Activated naive CD4-positive, alpha-beta T cell treated with anti-CD3 and anti-CD28 coated beads, Interleukin-2, amount 50 U/mL, for 16 hours (primary cell): ENCODE measurements around the gene RAB30.

Experiments
- DNase-seq: peaks from one replicate; pipeline ENCODE4 v3.0.0-alpha.2; 2020

The RAB30 gene

DNA sequence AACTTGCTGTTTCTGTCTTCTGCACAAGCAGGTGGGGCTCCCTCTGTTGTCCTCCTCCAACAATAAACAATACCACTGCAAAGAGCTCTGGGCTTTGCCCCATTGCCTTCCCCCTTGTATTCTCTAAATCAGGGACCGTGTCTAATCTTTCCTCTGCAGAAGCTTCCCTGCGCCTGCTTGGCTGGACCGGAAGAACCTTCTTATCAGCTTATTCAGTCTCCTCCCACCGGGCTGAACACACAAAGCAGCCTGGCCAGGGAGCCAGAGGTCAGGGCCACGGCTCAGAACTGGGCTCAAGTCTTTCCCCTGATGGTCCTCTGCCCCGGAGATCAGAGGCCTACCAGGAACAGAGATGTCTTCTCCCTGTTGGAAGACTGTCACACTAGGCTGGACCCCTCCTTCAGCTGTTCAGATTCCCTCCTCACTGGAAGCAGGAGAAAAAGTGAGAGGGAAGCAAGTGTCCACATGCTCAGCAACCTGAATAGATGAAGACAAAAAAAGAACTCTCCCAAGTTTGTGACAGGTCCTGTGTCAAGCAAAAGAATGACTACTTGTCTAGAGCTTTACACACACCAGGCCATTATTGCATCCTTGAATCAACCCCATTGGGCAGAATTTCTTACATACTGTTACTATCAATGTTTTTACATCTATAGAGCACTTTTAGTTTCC lies 63.7 kb downstream of the RAB30 start:
- DNase-seq = no peak

DNA sequence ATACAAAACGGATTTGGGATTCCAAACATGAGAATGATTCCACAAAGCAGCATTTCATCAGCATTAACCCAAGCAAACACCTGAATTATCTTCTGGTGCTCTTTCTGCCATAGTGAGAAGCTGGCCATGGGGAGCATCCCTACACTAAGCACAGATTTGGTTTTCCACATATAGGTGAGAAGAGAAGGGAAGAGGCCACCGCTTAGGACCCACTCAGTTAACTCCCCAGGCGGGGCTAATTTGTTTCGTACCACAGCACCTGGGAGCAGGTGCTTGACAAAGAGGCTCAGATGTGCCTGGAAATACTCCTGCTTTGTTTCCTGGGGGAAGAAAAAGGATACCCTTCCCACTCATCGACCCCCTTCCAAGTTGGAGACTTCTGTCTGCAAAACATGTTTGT lies 64.2 kb downstream of the RAB30 start:
- no peak for DNase-seq

DNA sequence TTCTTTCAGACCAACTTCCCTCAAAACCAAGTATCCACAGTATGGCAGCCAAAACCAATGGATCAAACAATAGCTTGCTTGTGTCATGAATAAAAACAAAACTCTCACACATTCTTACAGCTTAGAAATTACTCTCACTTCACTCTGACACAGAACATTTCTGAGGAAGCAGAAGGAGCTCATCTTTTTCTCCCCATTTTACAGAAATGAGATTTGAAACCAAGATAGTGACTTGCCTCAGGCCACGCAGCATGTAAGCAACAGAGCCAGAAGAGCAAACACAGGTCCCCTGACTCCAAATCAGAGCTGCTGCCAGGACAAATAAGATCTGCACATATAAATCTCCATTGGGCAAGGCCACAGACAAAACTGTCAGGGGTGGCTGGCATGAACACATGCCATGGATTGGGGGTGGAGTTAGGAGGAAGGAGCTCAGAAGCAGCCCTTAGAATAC lies 64.8 kb downstream of the RAB30 start:
- DNase-seq = no peak

DNA sequence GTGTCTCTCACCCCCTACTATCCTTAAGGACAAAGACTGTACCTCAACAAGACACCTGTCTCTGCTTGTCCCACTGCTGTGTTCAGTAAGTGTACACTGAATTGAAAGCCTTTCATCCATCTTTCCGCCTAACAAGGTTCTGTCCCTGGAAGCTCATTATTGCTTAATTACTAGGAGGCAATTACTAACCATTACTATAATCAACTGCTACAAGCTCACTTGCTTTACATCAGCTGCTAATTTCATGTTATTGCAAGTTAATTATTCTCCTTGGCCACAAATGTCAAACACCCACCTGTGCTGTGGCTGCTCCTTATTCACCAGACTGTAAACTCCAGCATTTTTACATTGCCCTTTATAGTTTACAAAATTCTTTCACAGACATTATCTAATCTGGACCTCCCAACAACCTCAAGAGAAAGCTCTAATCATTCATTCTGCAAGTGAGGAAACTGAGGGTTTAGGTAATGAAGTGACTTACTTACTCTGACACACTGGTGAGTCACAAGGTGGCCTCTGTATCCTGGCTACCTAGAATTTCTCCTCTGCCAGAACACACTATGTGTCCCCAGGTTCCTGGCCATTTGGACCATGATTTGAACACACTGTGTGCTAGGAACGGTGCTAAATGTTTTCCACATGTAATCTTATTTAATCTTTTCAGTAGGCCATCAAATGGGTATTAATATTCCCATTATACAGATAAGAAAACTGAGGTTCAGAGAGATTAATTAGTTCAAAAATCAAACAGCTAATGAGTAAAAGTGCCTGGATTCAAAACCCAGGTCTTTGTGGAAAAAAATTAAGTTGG lies 66.7 kb downstream of the RAB30 start:
- DNase-seq = no peak

- no peak for DNase-seq
Observed at GRCh38 chr11:83002522-83002921, 69.2 kb downstream of the RAB30 start.

DNA sequence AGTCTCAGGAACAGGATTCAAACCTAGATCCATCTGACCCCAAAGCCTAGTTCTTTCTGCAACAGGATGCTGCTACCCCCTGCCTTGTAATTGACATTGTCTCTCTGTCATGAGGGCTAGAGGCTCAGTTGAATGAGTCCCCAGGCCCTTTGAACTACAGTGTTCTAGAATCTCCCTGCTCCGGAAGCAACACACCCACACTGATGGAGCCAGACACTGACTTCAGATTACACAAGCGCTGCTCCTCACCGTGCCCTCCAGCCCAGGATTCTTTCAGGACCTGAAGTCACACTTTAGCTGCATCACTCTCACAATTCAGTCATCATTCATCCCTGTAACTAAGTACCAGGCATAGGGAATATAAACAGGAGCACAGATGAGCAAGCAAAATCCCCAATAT lies 69.6 kb downstream of the RAB30 start:
- DNase-seq = peak; percentile 29

DNA sequence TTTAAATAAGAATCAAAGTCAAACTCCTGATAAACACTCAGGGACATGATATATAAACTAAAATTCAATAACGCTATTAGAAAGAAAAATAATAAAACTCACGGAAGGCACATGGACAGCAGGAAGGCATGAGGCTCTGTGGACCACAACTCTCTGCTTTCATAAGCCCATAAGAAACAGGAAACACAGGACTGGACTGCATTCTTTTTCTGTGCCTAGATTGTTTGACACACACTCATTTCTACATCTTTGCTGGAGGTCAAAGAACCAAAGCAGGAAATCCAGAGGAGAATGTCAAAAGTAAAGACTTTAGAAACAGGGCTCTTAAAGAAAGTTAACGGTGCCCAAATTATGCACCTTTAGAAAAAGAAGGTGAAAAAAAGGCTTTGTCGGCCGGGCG lies 71.3 kb downstream of the RAB30 start:
- no peak for DNase-seq

- DNase-seq = no peak
Observed at GRCh38 chr11:82999232-82999631, 72.5 kb downstream of the RAB30 start.

GRCh38 chr11:82998697-82999096 lies 73.0 kb downstream of the RAB30 start:
- no peak for DNase-seq

DNA sequence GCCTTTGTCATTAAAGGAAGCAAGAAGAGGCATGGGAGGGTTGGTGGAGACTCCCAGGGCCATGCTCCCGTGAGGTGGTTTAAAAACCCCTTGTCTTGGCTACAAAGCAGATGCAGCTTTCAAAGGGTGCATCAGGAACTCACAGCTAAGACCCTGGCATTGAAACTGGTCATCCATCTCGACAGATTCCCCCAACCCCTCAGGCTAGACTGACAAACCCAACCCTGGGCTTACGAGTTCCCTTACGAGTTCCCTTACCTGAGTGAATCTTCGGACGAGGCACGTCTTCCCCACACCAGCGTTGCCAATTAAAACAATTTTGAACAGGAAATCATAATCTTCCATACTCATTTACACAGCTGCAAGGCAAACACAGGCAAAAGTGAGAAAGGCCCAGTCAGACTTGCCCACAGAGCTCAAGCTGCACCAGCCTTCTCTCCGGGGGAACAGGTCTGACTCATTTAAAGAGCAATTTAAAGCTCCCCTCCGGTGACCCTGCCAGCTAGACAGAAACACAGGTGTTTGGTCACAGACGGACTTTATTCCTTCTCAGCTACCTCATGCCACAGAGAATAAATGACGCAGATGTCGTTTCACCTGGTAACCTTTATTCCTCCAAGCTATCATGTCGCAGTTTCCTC lies 74.6 kb downstream of the RAB30 start:
- no peak for DNase-seq

- no peak for DNase-seq
Observed at GRCh38 chr11:82995754-82996398, 75.8 kb downstream of the RAB30 start.

- DNase-seq = no peak
Observed at GRCh38 chr11:82995235-82995634, 76.5 kb downstream of the RAB30 start.

DNA sequence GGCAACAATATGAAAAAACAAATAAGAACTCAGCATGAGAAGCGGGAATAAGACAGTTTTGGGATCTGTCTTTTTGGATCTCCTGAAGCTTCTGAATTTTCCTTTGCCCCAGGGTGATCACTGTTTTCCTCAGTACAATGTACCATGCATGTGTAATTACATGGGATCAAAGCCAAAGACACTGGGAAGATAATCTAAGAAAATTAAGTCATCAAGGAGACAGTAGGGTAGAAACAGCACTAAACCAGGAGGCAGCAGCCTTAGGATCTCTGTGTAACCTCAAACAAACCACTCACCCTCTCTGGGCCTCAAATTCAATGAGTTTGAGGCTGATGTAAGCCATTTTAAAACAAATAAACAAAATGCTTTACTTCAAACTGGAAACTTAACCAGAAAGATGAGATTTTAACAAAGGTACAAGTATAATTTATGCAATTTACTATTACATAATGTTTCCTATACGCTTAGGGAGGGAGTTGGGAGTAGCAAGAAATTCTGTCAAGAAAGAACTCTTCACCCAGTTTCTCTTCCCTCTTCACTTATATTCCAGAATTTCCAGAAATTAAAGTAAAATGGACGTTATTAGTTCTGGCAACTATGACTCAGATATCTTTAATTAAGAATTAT lies 77.0 kb downstream of the RAB30 start:
- DNase-seq = no peak

- no peak for DNase-seq
Observed at GRCh38 chr11:82992223-82992622, 79.5 kb downstream of the RAB30 start.

DNA sequence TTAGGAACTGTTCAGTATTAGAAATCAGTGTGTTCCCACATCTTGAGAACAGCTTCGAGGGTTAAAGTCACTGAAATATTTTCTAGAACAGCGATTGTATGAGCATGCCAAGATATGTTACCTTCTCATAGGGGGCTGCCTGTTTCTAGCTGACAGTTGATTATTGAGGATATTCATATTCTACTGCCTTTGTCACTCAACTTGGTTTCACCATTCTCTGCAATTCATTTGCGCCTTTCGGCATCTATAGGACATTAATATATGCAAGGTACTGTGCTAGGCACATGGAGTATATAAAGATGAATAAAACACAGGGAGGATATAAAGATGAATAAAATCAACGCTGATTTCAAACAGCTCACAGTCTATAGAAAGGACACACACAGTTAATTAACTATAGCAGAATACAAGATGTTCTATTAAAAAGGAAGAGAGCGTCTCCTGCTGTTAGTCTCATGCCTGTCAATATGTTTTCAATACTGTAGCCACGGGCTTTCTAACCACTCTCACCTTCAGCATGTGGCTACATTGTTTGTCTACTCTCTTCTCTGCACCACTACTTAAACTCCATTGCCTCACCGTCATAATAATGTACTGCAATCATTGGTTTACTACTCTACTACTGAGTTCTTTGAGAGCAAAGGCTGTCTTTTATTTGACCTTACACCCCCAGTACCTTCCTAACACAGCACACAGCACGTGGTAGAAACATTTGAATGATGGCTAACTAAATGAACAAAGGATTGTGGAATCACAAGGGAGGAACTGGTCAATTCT lies 81.9 kb downstream of the RAB30 start:
- no peak for DNase-seq

GRCh38 chr11:82988936-82989627 lies 82.6 kb downstream of the RAB30 start:
- no peak for DNase-seq

- no peak for DNase-seq
Observed at GRCh38 chr11:82987997-82988396, 83.7 kb downstream of the RAB30 start.

DNA sequence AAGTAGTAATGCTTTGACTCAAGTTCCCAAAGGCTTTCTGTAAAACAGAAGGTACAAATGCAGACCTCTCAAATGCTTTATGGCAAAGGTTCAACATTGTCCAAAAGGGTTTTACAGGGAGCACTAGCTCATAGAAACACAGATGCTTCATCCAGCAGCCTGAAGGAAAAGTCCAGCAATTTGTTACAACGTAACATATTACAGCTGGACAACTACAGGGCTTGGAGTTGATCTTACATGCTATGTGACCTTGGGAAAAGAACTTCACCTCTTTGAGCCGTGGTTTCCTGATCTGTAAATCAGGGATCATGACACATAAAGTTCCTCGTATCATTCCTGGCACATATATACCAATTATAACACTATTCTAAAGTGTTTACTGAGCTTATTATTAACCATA lies 85.3 kb downstream of the RAB30 start:
- no peak for DNase-seq

DNA sequence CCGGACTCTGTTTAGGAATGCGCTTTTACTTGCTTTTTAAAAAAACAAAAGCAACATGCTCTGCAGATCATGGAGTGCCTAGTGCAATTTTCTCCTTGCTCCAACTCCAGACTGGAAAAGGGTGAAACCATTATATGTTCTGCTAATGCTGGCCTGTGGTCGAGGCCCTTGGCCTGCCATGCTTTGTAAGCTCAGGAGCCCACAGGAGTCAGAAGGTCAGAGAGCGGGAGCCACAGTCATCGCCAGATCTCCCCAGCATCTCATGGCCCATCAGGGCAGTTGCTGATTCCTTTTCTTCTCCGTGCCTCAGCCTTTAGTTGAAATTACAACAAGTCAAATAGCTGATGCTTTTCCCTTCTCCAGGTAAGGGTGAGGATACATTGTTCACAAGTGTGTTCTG lies 89.8 kb downstream of the RAB30 start:
- no peak for DNase-seq

- DNase-seq = no peak
Observed at GRCh38 chr11:82980947-82981346, 90.8 kb downstream of the RAB30 start.

GRCh38 chr11:82980292-82980691 lies 91.4 kb downstream of the RAB30 start:
- no peak for DNase-seq

- no peak for DNase-seq
Observed at GRCh38 chr11:82979824-82980223, 91.9 kb downstream of the RAB30 start.
